H1 (cell line): Measurements from ENCODE around the gene MAVS. TPM values are rescaled to one million over a fixed set of nuclear protein-coding genes. Genes with fewer than 3 reads are reported as not detected.

Experiments
- CTCF ChIA-PET: fragments of 300-600 bp; sonication (Branson Sonifier 250); formaldehyde crosslinking; loops from one replicate; lab custom pipeline; 2021; ENCODE audit not compliant: partially characterized antibody; lab: Charles Lee
- POLR2A ChIA-PET: fragments of 300-600 bp; sonication (Branson Sonifier 250); formaldehyde crosslinking; loops from one replicate; lab custom pipeline; 2021; ENCODE audit warnings: inconsistent platforms; ENCODE audit not compliant: partially characterized antibody; lab: Charles Lee
- DNase-seq, 2 experiments: peaks; one replicate each; pipeline versions ENCODE4 v3.0.0 to v3.0.0-alpha.2; 2010 to 2022; ENCODE audit warnings: low spot score in 2 of 2, low read depth in 1 of 2, mixed read lengths in 1 of 2
- FAIRE-seq: peaks from 2 replicates; lab custom pipeline; 2011; peaks lifted over from hg19 to GRCh38; lab: Jason Lieb, UNC
- H2AFZ ChIP-seq: 2 replicates; pipeline ENCODE4 v1.8.1; 2012; ENCODE audit warnings: low read length, inconsistent platforms
- H2AK5ac ChIP-seq: 2 replicates; pipeline ENCODE4 v1.6.1; 2013; ENCODE audit warnings: low read depth, low read length
- H2BK120ac ChIP-seq: replicated peaks from 2 replicates; pipeline ENCODE3; 2013; ENCODE audit warnings: low read depth, low read length, inconsistent platforms
- H2BK12ac ChIP-seq: 2 replicates; pipeline ENCODE4 v1.6.1; 2013; ENCODE audit warnings: low read depth, low read length
- H2BK15ac ChIP-seq: 2 replicates; pipeline ENCODE4 v1.6.1; 2013; ENCODE audit warnings: low read length
- H2BK20ac ChIP-seq: 2 replicates; pipeline ENCODE4 v1.6.1; 2013; ENCODE audit warnings: low read length
- H2BK5ac ChIP-seq: 2 replicates; pipeline ENCODE4 v1.6.1; 2013; ENCODE audit warnings: low read depth, low read length
- H3K14ac ChIP-seq: 2 replicates; pipeline ENCODE4 v1.6.1; 2013; ENCODE audit warnings: inconsistent platforms; ENCODE audit not compliant: insufficient read length
- H3K18ac ChIP-seq: 2 replicates; pipeline ENCODE4 v1.6.1; 2013; ENCODE audit warnings: low read length; ENCODE audit errors: extremely low read depth
- H3K23ac ChIP-seq: 2 replicates; pipeline ENCODE4 v1.6.1; 2013; ENCODE audit warnings: inconsistent platforms; ENCODE audit not compliant: insufficient read length
- H3K23me2 ChIP-seq: 2 replicates; pipeline ENCODE4 v1.6.1; 2013; ENCODE audit warnings: low read depth, low read length
- H3K27ac ChIP-seq: 2 replicates; pipeline ENCODE4 v1.6.1; 2011; ENCODE audit warnings: low read depth, low read length, inconsistent platforms
- H3K27me3 ChIP-seq, 4 experiments: replicated peaks in 1 of 4; 1 replicate in 1 of 4; 2 replicates in 3 of 4; pipeline versions ENCODE4 v1.6.1 to v1.8.1; 2011 to 2013; ENCODE audit warnings: low read length in 3 of 4, mild to moderate bottlenecking in 3 of 4, inconsistent platforms in 2 of 4, mixed read lengths in 2 of 4, moderate library complexity in 1 of 4; ENCODE audit not compliant: control insufficient read depth in 3 of 4, insufficient read depth in 3 of 4; ENCODE audit errors: extremely low read depth in 1 of 4
- H3K36me3 ChIP-seq, 4 experiments: 2 replicates each; pipeline versions ENCODE4 v1.6.1 to v1.8.1; 2011 to 2013; ENCODE audit warnings: mild to moderate bottlenecking in 4 of 4, low read length in 3 of 4, moderate library complexity in 2 of 4, control low read depth in 1 of 4, inconsistent platforms in 1 of 4; ENCODE audit not compliant: insufficient read depth in 4 of 4, control insufficient read depth in 2 of 4
- H3K4ac ChIP-seq: replicated peaks from 2 replicates; pipeline ENCODE3; 2013; ENCODE audit warnings: low read length, low read depth, mixed read lengths, inconsistent platforms; ENCODE audit not compliant: insufficient read length
- H3K4me1 ChIP-seq, 4 experiments: replicated peaks in 1 of 4; 1 replicate in 1 of 4; 2 replicates in 3 of 4; pipeline versions ENCODE4 v1.6.1 to v1.8.1; 2011 to 2013; ENCODE audit warnings: low read length in 3 of 4, inconsistent platforms in 2 of 4, mixed read lengths in 1 of 4; ENCODE audit not compliant: insufficient read depth in 4 of 4, control insufficient read depth in 3 of 4
- H3K4me2 ChIP-seq, 2 experiments: 2 replicates each; pipeline versions ENCODE4 v1.6.1 to v1.8.1; 2011 to 2013; ENCODE audit warnings: low read depth in 2 of 2, low read length in 2 of 2, control low read depth in 1 of 2, inconsistent platforms in 1 of 2, mild to moderate bottlenecking in 1 of 2; ENCODE audit not compliant: insufficient read depth in 1 of 2
- H3K4me3 ChIP-seq, 4 experiments: fragments of 200-600, 300-600 bp in 1 of 4; sonication (generic), shearing (Covaris generic), sonication (Bioruptor Twin) in 1 of 4; 2 replicates each; pipeline versions ENCODE4 v1.5.1 to v1.8.1; 2011 to 2016; ENCODE audit warnings: low read length in 4 of 4, low read depth in 3 of 4, control low read depth in 2 of 4, inconsistent platforms in 2 of 4, mild to moderate bottlenecking in 2 of 4, mixed read lengths in 1 of 4, moderate library complexity in 1 of 4; ENCODE audit not compliant: insufficient read depth in 2 of 4; ENCODE audit errors: extremely low read depth in 1 of 4
- H3K56ac ChIP-seq: replicated peaks from 2 replicates; pipeline ENCODE3; 2013; ENCODE audit warnings: low read depth, mild to moderate bottlenecking, mixed read lengths, low read length, inconsistent platforms; ENCODE audit not compliant: insufficient read length
- H3K79me1 ChIP-seq: 2 replicates; pipeline ENCODE4 v1.6.1; 2013; ENCODE audit warnings: low read depth, low read length, control low read depth
- H3K79me2 ChIP-seq, 2 experiments: 2 replicates each; pipeline versions ENCODE4 v1.6.1 to v1.8.1; 2012 to 2013; ENCODE audit warnings: low read length in 2 of 2, mild to moderate bottlenecking in 2 of 2, inconsistent platforms in 1 of 2; ENCODE audit not compliant: insufficient read depth in 2 of 2, control insufficient read depth in 1 of 2
- H3K9ac ChIP-seq, 4 experiments: replicated peaks in 1 of 4; 1 replicate in 1 of 4; 2 replicates in 3 of 4; pipeline versions ENCODE4 v1.6.1 to v1.8.1; 2011 to 2013; ENCODE audit warnings: low read depth in 3 of 4, low read length in 3 of 4, control low read depth in 2 of 4, mild to moderate bottlenecking in 2 of 4, moderate library complexity in 2 of 4, inconsistent platforms in 1 of 4; ENCODE audit errors: extremely low read depth in 1 of 4
- H3K9me3 ChIP-seq, 2 experiments: 2 replicates each; pipeline versions ENCODE4 v1.6.1 to v1.8.1; 2012 to 2013; ENCODE audit warnings: mild to moderate bottlenecking in 2 of 2, moderate library complexity in 2 of 2, control low read depth in 1 of 2, inconsistent platforms in 1 of 2, low read depth in 1 of 2, low read length in 1 of 2, mixed read lengths in 1 of 2; ENCODE audit not compliant: insufficient read depth in 2 of 2
- H4K20me1 ChIP-seq, 2 experiments: replicated peaks in 1 of 2; 2 replicates each; pipeline versions ENCODE3 to v1.8.1; 2011 to 2013; ENCODE audit warnings: inconsistent platforms in 2 of 2, low read length in 2 of 2, mild to moderate bottlenecking in 1 of 2; ENCODE audit not compliant: insufficient read depth in 2 of 2, control insufficient read depth in 1 of 2
- H4K5ac ChIP-seq: 2 replicates; pipeline ENCODE4 v1.6.1; 2013; ENCODE audit warnings: low read length, low read depth, mixed read lengths, inconsistent platforms; ENCODE audit not compliant: insufficient read length
- H4K8ac ChIP-seq: 2 replicates; pipeline ENCODE4 v1.8.0; 2013; ENCODE audit warnings: mild to moderate bottlenecking, moderate library complexity, low read length, inconsistent platforms; ENCODE audit not compliant: insufficient read depth; ENCODE audit errors: extremely low read depth
- H4K91ac ChIP-seq: replicated peaks from 2 replicates; pipeline ENCODE3; 2013; ENCODE audit warnings: low read length, mixed read lengths, inconsistent platforms; ENCODE audit not compliant: insufficient read length
- SP4 ChIP-seq: IDR thresholded peaks from 2 replicates; pipeline ENCODE4 v1.6.1; 2012; ENCODE audit warnings: low read length, inconsistent platforms
- WGBS, 2 experiments: shearing (Covaris generic) in 1 of 2; methylation state at CpG; one replicate each; pipeline versions ENCODE4 v1.1.6 to v1.1.7; 2013 to 2015; ENCODE audit warnings: low lambda C conversion rate in 2 of 2, mixed read lengths in 2 of 2, inconsistent platforms in 1 of 2, low coverage in 1 of 2, missing lambda C conversion rate in 1 of 2; ENCODE audit not compliant: insufficient replicate concordance in 2 of 2, insufficient coverage in 1 of 2, insufficient read length in 1 of 2; ENCODE audit errors: extremely low coverage in 1 of 2, missing lambda C conversion rate in 1 of 2; 5-methylcytosine and 5-hydroxymethylcytosine counted together
- polyA plus RNA-seq, 7 experiments: library from polyadenylated mRNA; depleted of rRNA in 3 of 7; stranded (reverse) in 5 of 7; unstranded in 2 of 7; fragments of >200 nt in 5 of 7; fragments of 200-250 nt in 2 of 7; gene quantifications; 1 replicate in 5 of 7; 2 replicates in 1 of 7; 4 replicates in 1 of 7; pipeline versions ENCODE4 v1.2.1 to v1.2.3, GENCODE V29; 2011 to 2013; ENCODE audit warnings: missing spikeins in 2 of 7, mixed read lengths in 2 of 7
- total RNA-seq: library from RNA; stranded (reverse); fragmentation: NEBNext Ultra II Directional; extraction: Animal tissue kit (Norgen Biotek cat#: 25700); gene quantifications from 2 replicates; pipeline ENCODE4 v1.2.1, GENCODE V29; 2021

The MAVS gene
- total and polyA plus RNA-seq, 2 of the 8 experiments (the other 6 are each of a cell fraction or from before 2014, with no cell fraction given), result 9.9 to 24.3 TPM

DNA sequence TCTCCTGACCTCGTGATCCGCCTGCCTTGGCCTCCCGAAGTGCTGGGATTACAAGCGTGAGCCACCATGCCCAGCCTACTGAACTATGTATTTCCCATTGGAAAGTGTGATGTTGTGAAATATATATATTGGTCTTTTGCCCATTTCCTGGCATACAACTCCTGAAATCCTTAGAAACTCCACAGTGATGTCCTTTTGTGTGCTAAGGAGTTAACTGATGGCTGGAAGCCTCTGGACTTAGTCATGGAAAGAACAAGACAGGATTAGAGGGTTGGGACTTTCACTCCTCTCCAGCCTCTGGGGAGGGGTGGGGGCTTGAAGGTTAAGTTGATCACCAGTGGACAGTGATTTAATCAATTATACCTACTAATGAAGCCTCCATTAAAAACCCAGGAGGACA is 49.7 kb downstream of the MAVS start:
- Histone ChIP-seq H3K23me2 (peaks cover under 1% of the 10 kb centered on the region; the same call in 1 of the 2 replicates), H3K56ac (no peak overlapping the region), H3K27ac (no peak overlapping the region), H3K4me1 (peaks cover 0 to 2% (median 0%) of the 10 kb centered on the region in 4 experiments; a peak in 2 of 7 replicates), H3K9me3 (no peaks in the 10 kb centered on the region), H3K27me3 (no peaks in the 10 kb centered on the region), H4K5ac (no peak overlapping the region), H2BK120ac (no peak overlapping the region), H3K18ac (no peak overlapping the region), H2AFZ (no peak overlapping the region), H3K14ac (no peak overlapping the region), H3K9ac (no peak overlapping the region), H4K20me1 (peaks cover 40% of the 10 kb centered on the region in 2 experiments), H3K4me3 (no peak overlapping the region), H3K4ac (no peak overlapping the region), H3K79me2 (peaks cover 70 to 98% of the 10 kb centered on the region in 2 experiments), H4K91ac (no peak overlapping the region), H4K8ac (no peak overlapping the region), H2BK12ac (no peak overlapping the region), H2AK5ac (no peak overlapping the region), H3K23ac (no peak overlapping the region), H2BK15ac (no peak overlapping the region), H3K79me1 (no peaks in the 10 kb centered on the region; the same call in 1 of the 2 replicates), H2BK5ac (no peak overlapping the region), H2BK20ac (no peak overlapping the region), H3K36me3 (peaks cover 0 to 17% (median under 1%) of the 10 kb centered on the region in 4 experiments; a peak in 3 of 8 replicates), H3K4me2 (peak overlapping the region in 1 of 2 experiments; percentile 45; a peak in 1 of 4 replicates)
- no peak for FAIRE-seq
- ChIA-PET POLR2A (interaction anchor here (0.6 to 3.0 kb wide), 4 partner anchors 8 to 40 kb away, joined by 3 to 25 read pairs (median 10); partner anchors contain the start of gene PANK2), CTCF (interaction anchor here (1.6 to 3.2 kb wide), 2 partner anchors 10 to 175 kb away, joined by 3 to 10 read pairs; no protein-coding TSS in a partner anchor)
- WGBS, 2 experiments, result 93% methylated on average over 4 of the region's 4 CpGs; no CpG with 5 or more reads in 1 of the 2 experiments
- TF ChIP-seq SP4, result no peak
- no peak for DNase-seq
